Uterus (tissue), 2 donors: ENCODE results near the gene CAMK1.

Source experiments
- POLR2A ChIP-seq, 2 donors: fragments of 450-650 bp; IDR thresholded peaks; one replicate each; pipeline ENCODE4 v1.6.1; 2016; ENCODE audit warnings: antibody characterized with exemption in 2 of 2, mild to moderate bottlenecking in 1 of 2, moderate library complexity in 1 of 2
- TF ChIP-seq, protein P1 (sequence below), 4 experiments: fragments of 200-600 bp in 2 of 4; fragments of 450-650 bp in 2 of 4; sonication (generic) in 2 of 4; IDR thresholded peaks; one replicate each; pipeline ENCODE4 v1.5.1; 2016 to 2019; ENCODE audit warnings: antibody characterized with exemption in 4 of 4, mild to moderate bottlenecking in 2 of 4, moderate library complexity in 1 of 4

GRCh38 chr3:9727041-9727595 lies 42.6 kb downstream of the CAMK1 start:
- no peak for TF ChIP-seq POLR2A (IDR thresholded peaks at IDR 0.05)
- TF ChIP-seq, protein P1, sequence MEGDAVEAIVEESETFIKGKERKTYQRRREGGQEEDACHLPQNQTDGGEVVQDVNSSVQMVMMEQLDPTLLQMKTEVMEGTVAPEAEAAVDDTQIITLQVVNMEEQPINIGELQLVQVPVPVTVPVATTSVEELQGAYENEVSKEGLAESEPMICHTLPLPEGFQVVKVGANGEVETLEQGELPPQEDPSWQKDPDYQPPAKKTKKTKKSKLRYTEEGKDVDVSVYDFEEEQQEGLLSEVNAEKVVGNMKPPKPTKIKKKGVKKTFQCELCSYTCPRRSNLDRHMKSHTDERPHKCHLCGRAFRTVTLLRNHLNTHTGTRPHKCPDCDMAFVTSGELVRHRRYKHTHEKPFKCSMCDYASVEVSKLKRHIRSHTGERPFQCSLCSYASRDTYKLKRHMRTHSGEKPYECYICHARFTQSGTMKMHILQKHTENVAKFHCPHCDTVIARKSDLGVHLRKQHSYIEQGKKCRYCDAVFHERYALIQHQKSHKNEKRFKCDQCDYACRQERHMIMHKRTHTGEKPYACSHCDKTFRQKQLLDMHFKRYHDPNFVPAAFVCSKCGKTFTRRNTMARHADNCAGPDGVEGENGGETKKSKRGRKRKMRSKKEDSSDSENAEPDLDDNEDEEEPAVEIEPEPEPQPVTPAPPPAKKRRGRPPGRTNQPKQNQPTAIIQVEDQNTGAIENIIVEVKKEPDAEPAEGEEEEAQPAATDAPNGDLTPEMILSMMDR (IDR thresholded peaks at IDR 0.05), result no peak
